ENCODE measurements around the gene TMEM219.

TMEM219 gene

DNA sequence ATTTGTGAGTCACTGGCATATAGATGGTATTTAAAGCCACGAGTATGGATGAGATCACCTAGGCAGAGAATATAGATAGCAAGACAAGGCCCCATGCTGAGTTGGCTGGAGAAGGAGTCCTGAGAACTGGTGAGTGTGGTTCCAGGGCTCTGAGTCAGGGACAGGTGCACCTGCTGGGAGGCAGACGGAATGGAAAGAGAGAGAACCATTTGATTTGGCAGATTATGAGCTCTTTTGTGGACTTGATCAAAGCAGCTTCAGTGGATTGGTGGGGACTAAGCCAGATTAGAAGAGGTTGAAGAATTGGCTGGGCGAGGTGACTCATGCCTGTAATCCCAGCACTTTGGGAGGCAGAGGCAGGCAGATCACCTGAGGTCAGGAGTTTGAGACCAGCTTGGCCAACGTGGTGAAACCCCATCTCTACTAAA, 56.9 kb downstream of the TMEM219 start:
- DNase-seq: no peak
- Histone ChIP-seq H3K36me3 (no peaks in the 10 kb centered on the region), H3K9me3 (no peaks in the 10 kb centered on the region), H3K4me1 (peaks cover 0 to 11% (median 9%) of the 10 kb centered on the region in 4 donors), H3K27ac (no peak overlapping the region), H3K27me3 (peaks cover 0 to 16% of the 10 kb centered on the region in 2 donors), H3K4me3 (no peak overlapping the region)
- TF ChIP-seq, protein P1, sequence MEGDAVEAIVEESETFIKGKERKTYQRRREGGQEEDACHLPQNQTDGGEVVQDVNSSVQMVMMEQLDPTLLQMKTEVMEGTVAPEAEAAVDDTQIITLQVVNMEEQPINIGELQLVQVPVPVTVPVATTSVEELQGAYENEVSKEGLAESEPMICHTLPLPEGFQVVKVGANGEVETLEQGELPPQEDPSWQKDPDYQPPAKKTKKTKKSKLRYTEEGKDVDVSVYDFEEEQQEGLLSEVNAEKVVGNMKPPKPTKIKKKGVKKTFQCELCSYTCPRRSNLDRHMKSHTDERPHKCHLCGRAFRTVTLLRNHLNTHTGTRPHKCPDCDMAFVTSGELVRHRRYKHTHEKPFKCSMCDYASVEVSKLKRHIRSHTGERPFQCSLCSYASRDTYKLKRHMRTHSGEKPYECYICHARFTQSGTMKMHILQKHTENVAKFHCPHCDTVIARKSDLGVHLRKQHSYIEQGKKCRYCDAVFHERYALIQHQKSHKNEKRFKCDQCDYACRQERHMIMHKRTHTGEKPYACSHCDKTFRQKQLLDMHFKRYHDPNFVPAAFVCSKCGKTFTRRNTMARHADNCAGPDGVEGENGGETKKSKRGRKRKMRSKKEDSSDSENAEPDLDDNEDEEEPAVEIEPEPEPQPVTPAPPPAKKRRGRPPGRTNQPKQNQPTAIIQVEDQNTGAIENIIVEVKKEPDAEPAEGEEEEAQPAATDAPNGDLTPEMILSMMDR (IDR thresholded peaks at IDR 0.05): no peak
- intact Hi-C loops (cut with DNase I; ENCODE audit: low total_unique reads): no loop called here
